NCI-H345 treated with DMSO at 0.1 percent for 48 hours (cell line): Measurements from ENCODE around the gene GLDN.
"Not testable (repeated sequence)": the region's sequence is repeated elsewhere in the genome, so short reads cannot be mapped to it uniquely, and the experiment has no call there.

ENCODE experiments used
- DNase-seq: peaks from one replicate; lab custom pipeline; 2025; ENCODE audit not compliant: unreplicated experiment; lab: John Stamatoyannopoulos, UW

GLDN gene

GRCh38 chr15:51443282-51443914, 101.9 kb downstream of the GLDN start:
- DNase-seq, result no peak

- no peak for DNase-seq
These were observed 102.7 kb downstream of the GLDN start for GRCh38 chr15:51444112-51444511.

GRCh38 chr15:51444807-51445206, 103.4 kb downstream of the GLDN start:
- no peak for DNase-seq

- not testable (repeated sequence) for DNase-seq
These were observed 104.7 kb downstream of the GLDN start for GRCh38 chr15:51446029-51446744.

GRCh38 chr15:51447855-51448621, 106.6 kb downstream of the GLDN start:
- no peak for DNase-seq

- no peak for DNase-seq
These were observed 107.4 kb downstream of the GLDN start for GRCh38 chr15:51448622-51449399.

GRCh38 chr15:51450001-51450400, 108.5 kb downstream of the GLDN start:
- no peak for DNase-seq
